Breast epithelium (tissue), 3 donors: ENCODE data around the gene STARD13.

ENCODE experiments used
- CTCF ChIP-seq, 3 donors: fragments of 450-650 bp; IDR thresholded peaks; one replicate each; pipeline ENCODE4 v1.5.1; 2016 to 2017; ENCODE audit warnings: antibody characterized with exemption in 3 of 3, mild to moderate bottlenecking in 3 of 3, moderate library complexity in 3 of 3
- POLR2AphosphoS5 ChIP-seq, 3 donors: sonication (generic); formaldehyde crosslinking; IDR thresholded peaks; one replicate each; pipeline ENCODE4 v1.6.1; 2017; ENCODE audit warnings: antibody characterized with exemption in 3 of 3

GRCh38 chr13:33235564-33235963, 50.0 kb downstream of the STARD13 start:
- TF ChIP-seq CTCF (IDR thresholded peaks at IDR 0.05): no peak
- TF ChIP-seq POLR2AphosphoS5 (IDR thresholded peaks at IDR 0.05): no peak
